Panc1 (cell line): ENCODE measurements around the gene PTPN18.

Source experiments
- POLR2AphosphoS5 ChIP-seq: IDR thresholded peaks from 2 replicates; pipeline ENCODE4 v1.6.1; 2012; ENCODE audit warnings: mild to moderate bottlenecking, low read depth, low read length, moderate library complexity
- SIN3A ChIP-seq: IDR thresholded peaks from 2 replicates; pipeline ENCODE4 v1.6.1; 2012; ENCODE audit warnings: low read depth, mild to moderate bottlenecking, low read length, moderate library complexity, borderline replicate concordance; ENCODE audit not compliant: insufficient read depth
- TF ChIP-seq, protein P1 (sequence below): fragments of 450-650 bp; IDR thresholded peaks from 2 replicates; pipeline ENCODE4 v1.5.1; 2017; ENCODE audit warnings: mild to moderate bottlenecking
- TF ChIP-seq, protein P2 (sequence below), 2 experiments: IDR thresholded peaks; 2 replicates each; pipeline ENCODE4 v1.6.1; 2011 to 2012; ENCODE audit warnings: low read depth in 2 of 2, control low read depth in 1 of 2, low read length in 1 of 2, mild to moderate bottlenecking in 1 of 2, moderate library complexity in 1 of 2; ENCODE audit not compliant: insufficient read depth in 1 of 2

GRCh38 chr2:130373808-130374365, 18.0 kb downstream of the PTPN18 start:
- TF ChIP-seq POLR2AphosphoS5 (no peak), SIN3A (no peak)
- TF ChIP-seq, protein P1, sequence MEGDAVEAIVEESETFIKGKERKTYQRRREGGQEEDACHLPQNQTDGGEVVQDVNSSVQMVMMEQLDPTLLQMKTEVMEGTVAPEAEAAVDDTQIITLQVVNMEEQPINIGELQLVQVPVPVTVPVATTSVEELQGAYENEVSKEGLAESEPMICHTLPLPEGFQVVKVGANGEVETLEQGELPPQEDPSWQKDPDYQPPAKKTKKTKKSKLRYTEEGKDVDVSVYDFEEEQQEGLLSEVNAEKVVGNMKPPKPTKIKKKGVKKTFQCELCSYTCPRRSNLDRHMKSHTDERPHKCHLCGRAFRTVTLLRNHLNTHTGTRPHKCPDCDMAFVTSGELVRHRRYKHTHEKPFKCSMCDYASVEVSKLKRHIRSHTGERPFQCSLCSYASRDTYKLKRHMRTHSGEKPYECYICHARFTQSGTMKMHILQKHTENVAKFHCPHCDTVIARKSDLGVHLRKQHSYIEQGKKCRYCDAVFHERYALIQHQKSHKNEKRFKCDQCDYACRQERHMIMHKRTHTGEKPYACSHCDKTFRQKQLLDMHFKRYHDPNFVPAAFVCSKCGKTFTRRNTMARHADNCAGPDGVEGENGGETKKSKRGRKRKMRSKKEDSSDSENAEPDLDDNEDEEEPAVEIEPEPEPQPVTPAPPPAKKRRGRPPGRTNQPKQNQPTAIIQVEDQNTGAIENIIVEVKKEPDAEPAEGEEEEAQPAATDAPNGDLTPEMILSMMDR: no peak
- TF ChIP-seq, protein P2, sequence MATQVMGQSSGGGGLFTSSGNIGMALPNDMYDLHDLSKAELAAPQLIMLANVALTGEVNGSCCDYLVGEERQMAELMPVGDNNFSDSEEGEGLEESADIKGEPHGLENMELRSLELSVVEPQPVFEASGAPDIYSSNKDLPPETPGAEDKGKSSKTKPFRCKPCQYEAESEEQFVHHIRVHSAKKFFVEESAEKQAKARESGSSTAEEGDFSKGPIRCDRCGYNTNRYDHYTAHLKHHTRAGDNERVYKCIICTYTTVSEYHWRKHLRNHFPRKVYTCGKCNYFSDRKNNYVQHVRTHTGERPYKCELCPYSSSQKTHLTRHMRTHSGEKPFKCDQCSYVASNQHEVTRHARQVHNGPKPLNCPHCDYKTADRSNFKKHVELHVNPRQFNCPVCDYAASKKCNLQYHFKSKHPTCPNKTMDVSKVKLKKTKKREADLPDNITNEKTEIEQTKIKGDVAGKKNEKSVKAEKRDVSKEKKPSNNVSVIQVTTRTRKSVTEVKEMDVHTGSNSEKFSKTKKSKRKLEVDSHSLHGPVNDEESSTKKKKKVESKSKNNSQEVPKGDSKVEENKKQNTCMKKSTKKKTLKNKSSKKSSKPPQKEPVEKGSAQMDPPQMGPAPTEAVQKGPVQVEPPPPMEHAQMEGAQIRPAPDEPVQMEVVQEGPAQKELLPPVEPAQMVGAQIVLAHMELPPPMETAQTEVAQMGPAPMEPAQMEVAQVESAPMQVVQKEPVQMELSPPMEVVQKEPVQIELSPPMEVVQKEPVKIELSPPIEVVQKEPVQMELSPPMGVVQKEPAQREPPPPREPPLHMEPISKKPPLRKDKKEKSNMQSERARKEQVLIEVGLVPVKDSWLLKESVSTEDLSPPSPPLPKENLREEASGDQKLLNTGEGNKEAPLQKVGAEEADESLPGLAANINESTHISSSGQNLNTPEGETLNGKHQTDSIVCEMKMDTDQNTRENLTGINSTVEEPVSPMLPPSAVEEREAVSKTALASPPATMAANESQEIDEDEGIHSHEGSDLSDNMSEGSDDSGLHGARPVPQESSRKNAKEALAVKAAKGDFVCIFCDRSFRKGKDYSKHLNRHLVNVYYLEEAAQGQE (IDR thresholded peaks at IDR 0.05; ENCODE audit: insufficient read depth in 1 of 2, low read depth in 2 of 2, low read length in 1 of 2): no peak
